Limb (tissue), 2 donors: ENCODE measurements around the gene ATP8A2.
"Not testable (repeated sequence)": the region's sequence is repeated elsewhere in the genome, so short reads cannot be mapped to it uniquely, and the experiment has no call there.

Experiments
- DNase-seq, 2 donors: peaks; one replicate each; pipeline ENCODE4 v3.0.0-alpha.2; 2016; ENCODE audit errors: extremely low spot score in 2 of 2

The ATP8A2 gene

GRCh38 chr13:26061947-26062346 lies 690.2 kb downstream of the ATP8A2 start:
- DNase-seq: peak in 1 of 2 donors; percentile 52

GRCh38 chr13:26062853-26063444 lies 691.2 kb downstream of the ATP8A2 start:
- DNase-seq: peak; percentile 64 to 78

- DNase-seq: not testable (repeated sequence)
These were observed 694.7 kb downstream of the ATP8A2 start for GRCh38 chr13:26066492-26066891.

- DNase-seq: no peak
These were observed 695.8 kb downstream of the ATP8A2 start for GRCh38 chr13:26067601-26068000.

GRCh38 chr13:26068372-26068771 lies 696.6 kb downstream of the ATP8A2 start:
- DNase-seq: not testable (repeated sequence)

GRCh38 chr13:26069642-26070041 lies 697.9 kb downstream of the ATP8A2 start:
- not testable (repeated sequence) for DNase-seq

- no peak for DNase-seq
These were observed 699.9 kb downstream of the ATP8A2 start for GRCh38 chr13:26071691-26072090.

- not testable (repeated sequence) for DNase-seq
These were observed 700.6 kb downstream of the ATP8A2 start for GRCh38 chr13:26072335-26072734.

GRCh38 chr13:26074706-26075105 lies 702.9 kb downstream of the ATP8A2 start:
- DNase-seq: no peak
